ENCODE data around the gene SLC9A8.
"Not testable (repeated sequence)": the region's sequence is repeated elsewhere in the genome, so short reads cannot be mapped to it uniquely, and the experiment has no call there.

- not testable (repeated sequence) for TF ChIP-seq KLF6 (CRISPR knock-in tag; IDR thresholded peaks at IDR 0.05; ENCODE audit: borderline replicate concordance); EZH2 (IDR thresholded peaks at IDR 0.05; ENCODE audit: borderline replicate concordance, low read depth, low read length); ZNF644 (tag; IDR thresholded peaks at IDR 0.05; ENCODE audit: low read depth); NCOR1 (IDR thresholded peaks at IDR 0.05); CEBPB (tag; IDR thresholded peaks at IDR 0.05)
Observed at GRCh38 chr20:49783021-49783995, 29.3 kb upstream of the SLC9A8 start.

All from K562 (cell line).